CD4-positive, alpha-beta T cell treated with Interleukin-6 for 4 hours (primary cell): ENCODE results near the gene MRPL51.
"Not testable (repeated sequence)": the region's sequence is repeated elsewhere in the genome, so short reads cannot be mapped to it uniquely, and the experiment has no call there.

Experiments
- DNase-seq: peaks from one replicate; pipeline ENCODE4 v3.0.0-alpha.2; 2020; ENCODE audit warnings: mixed read lengths

MRPL51 gene

GRCh38 chr12:6478416-6478815, 14.6 kb downstream of the MRPL51 start:
- DNase-seq = no peak

GRCh38 chr12:6477601-6478377, 15.3 kb downstream of the MRPL51 start:
- DNase-seq = not testable (repeated sequence)

- no peak for DNase-seq
Measured at GRCh38 chr12:6476489-6476888, 16.6 kb downstream of the MRPL51 start.

- not testable (repeated sequence) for DNase-seq
Measured at GRCh38 chr12:6475233-6475975, 17.7 kb downstream of the MRPL51 start.

GRCh38 chr12:6472491-6472890, 20.6 kb downstream of the MRPL51 start:
- DNase-seq = no peak

GRCh38 chr12:6471989-6472360, 21.1 kb downstream of the MRPL51 start:
- DNase-seq = no peak

GRCh38 chr12:6470375-6471163, 22.5 kb downstream of the MRPL51 start, which contains the start of gene VAMP1:
Gene VAMP1, minus strand, starts transcription at chr12:6470677. Its CDS starts 146 bp downstream, at chr12:6470531.
- peak; percentile 99 for DNase-seq

GRCh38 chr12:6469609-6470374, 23.3 kb downstream of the MRPL51 start:
- DNase-seq = no peak

GRCh38 chr12:6469092-6469491, 24.0 kb downstream of the MRPL51 start:
- no peak for DNase-seq

GRCh38 chr12:6468283-6468575, 24.8 kb downstream of the MRPL51 start:
- no peak for DNase-seq

GRCh38 chr12:6467571-6468282, 25.3 kb downstream of the MRPL51 start:
- DNase-seq = not testable (repeated sequence)

GRCh38 chr12:6466751-6467150, 26.3 kb downstream of the MRPL51 start:
- DNase-seq = not testable (repeated sequence)

- no peak for DNase-seq
Measured at GRCh38 chr12:6466184-6466573, 26.9 kb downstream of the MRPL51 start.

- peak; percentile 61 for DNase-seq
Measured at GRCh38 chr12:6465467-6466183, 27.4 kb downstream of the MRPL51 start.

GRCh38 chr12:6464531-6464930, 28.5 kb downstream of the MRPL51 start:
- no peak for DNase-seq

GRCh38 chr12:6463858-6464257, 29.2 kb downstream of the MRPL51 start:
- no peak for DNase-seq

- peak; percentile 70 for DNase-seq
Measured at GRCh38 chr12:6463216-6463615, 29.8 kb downstream of the MRPL51 start.

GRCh38 chr12:6462234-6462995, 30.6 kb downstream of the MRPL51 start:
- no peak for DNase-seq

- peak; percentile 87 for DNase-seq
Measured at GRCh38 chr12:6461401-6462233, 31.4 kb downstream of the MRPL51 start.
